Astrocyte (in vitro differentiated cells and primary cell): ENCODE results near the gene RASGRP2.

ENCODE experiments used
- EZH2 ChIP-seq: IDR thresholded peaks from 2 replicates; pipeline ENCODE4 v1.6.1; 2012; ENCODE audit warnings: mild to moderate bottlenecking, low read length, inconsistent platforms; ENCODE audit not compliant: insufficient read depth
- TF ChIP-seq, protein P1 (sequence below): IDR thresholded peaks from 2 replicates; pipeline ENCODE4 v1.5.1; 2011; ENCODE audit warnings: low read depth, mild to moderate bottlenecking, inconsistent platforms, low read length, moderate library complexity; ENCODE audit not compliant: insufficient read depth

- TF ChIP-seq, protein P1, sequence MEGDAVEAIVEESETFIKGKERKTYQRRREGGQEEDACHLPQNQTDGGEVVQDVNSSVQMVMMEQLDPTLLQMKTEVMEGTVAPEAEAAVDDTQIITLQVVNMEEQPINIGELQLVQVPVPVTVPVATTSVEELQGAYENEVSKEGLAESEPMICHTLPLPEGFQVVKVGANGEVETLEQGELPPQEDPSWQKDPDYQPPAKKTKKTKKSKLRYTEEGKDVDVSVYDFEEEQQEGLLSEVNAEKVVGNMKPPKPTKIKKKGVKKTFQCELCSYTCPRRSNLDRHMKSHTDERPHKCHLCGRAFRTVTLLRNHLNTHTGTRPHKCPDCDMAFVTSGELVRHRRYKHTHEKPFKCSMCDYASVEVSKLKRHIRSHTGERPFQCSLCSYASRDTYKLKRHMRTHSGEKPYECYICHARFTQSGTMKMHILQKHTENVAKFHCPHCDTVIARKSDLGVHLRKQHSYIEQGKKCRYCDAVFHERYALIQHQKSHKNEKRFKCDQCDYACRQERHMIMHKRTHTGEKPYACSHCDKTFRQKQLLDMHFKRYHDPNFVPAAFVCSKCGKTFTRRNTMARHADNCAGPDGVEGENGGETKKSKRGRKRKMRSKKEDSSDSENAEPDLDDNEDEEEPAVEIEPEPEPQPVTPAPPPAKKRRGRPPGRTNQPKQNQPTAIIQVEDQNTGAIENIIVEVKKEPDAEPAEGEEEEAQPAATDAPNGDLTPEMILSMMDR = no peak
- TF ChIP-seq EZH2 = no peak
Measured at GRCh38 chr11:64778223-64778472, 34.2 kb upstream of the RASGRP2 start.
